Esophagus squamous epithelium (tissue), 5 donors: Measurements from ENCODE around the gene RHOU. TPM values are rescaled to one million over a fixed set of nuclear protein-coding genes. Genes with fewer than 3 reads are reported as not detected.
A peak's percentile ranks its signal among the peaks of the same experiment; 100 is the strongest.

Experiments
- DNase-seq: peaks from one replicate; lab custom pipeline; 2025; lab: John Stamatoyannopoulos, UW
- H3K27ac ChIP-seq, 4 donors: fragments of 200-600 bp; sonication (generic); one replicate each; pipeline ENCODE4 v1.5.1; 2016 to 2019; ENCODE audit warnings: mild to moderate bottlenecking in 1 of 4
- H3K27me3 ChIP-seq, 4 donors: fragments of 200-600 bp; sonication (generic); 1 replicate in 3 of 4; 2 replicates in 1 of 4; pipeline versions ENCODE4 v1.5.1 to v1.6.0; 2017 to 2021; ENCODE audit warnings: antibody characterized with exemption in 1 of 4
- H3K36me3 ChIP-seq, 3 donors: fragments of 200-600 bp; sonication (generic); one replicate each; pipeline ENCODE4 v1.5.1; 2016 to 2019
- H3K4me1 ChIP-seq, 3 donors: fragments of 200-600 bp; sonication (generic); one replicate each; pipeline ENCODE4 v1.5.1; 2017 to 2019
- H3K4me3 ChIP-seq, 4 donors: fragments of 200-600 bp; sonication (generic); 1 replicate in 3 of 4; 2 replicates in 1 of 4; pipeline ENCODE4 v1.5.1; 2016 to 2019; ENCODE audit warnings: mild to moderate bottlenecking in 2 of 4, moderate library complexity in 1 of 4
- H3K9me3 ChIP-seq, 3 donors: fragments of 200-600 bp; sonication (generic); one replicate each; pipeline ENCODE4 v1.5.1; 2016 to 2019
- CTCF ChIP-seq, 6 experiments: fragments of 450-650 bp in 4 of 6; fragments of 200-600 bp in 2 of 6; sonication (generic) in 2 of 6; IDR thresholded peaks; one replicate each; pipeline ENCODE4 v1.5.1; 2016 to 2019; ENCODE audit warnings: antibody characterized with exemption in 6 of 6, mild to moderate bottlenecking in 4 of 6, moderate library complexity in 4 of 6
- POLR2A ChIP-seq, 4 donors: fragments of 450-650 bp; IDR thresholded peaks; one replicate each; pipeline ENCODE4 v1.6.1; 2017; ENCODE audit warnings: antibody characterized with exemption in 4 of 4, mild to moderate bottlenecking in 4 of 4, moderate library complexity in 3 of 4
- WGBS, 2 donors: methylation state at CpG; one replicate each; pipeline ENCODE4 v1.1.5; 2018; 5-methylcytosine and 5-hydroxymethylcytosine counted together
- intact Hi-C: fragments of 100-400 bp; cut with DNase I; formaldehyde crosslinking; loops from one replicate; pipeline ENCODE4 v1.15.0; 2022
- total RNA-seq, 4 donors: library from RNA; depleted of rRNA; stranded (reverse); fragments of >200 nt; gene quantifications; one replicate each; pipeline ENCODE4 v1.1.0, GENCODE V29; 2016
- donor health status: DM: yes; HTN: yes; CAD: no.

RHOU gene
- total RNA-seq, 4 donors from 2014 or later: 0.27 to 9.2 (median 2.5) TPM

DNA sequence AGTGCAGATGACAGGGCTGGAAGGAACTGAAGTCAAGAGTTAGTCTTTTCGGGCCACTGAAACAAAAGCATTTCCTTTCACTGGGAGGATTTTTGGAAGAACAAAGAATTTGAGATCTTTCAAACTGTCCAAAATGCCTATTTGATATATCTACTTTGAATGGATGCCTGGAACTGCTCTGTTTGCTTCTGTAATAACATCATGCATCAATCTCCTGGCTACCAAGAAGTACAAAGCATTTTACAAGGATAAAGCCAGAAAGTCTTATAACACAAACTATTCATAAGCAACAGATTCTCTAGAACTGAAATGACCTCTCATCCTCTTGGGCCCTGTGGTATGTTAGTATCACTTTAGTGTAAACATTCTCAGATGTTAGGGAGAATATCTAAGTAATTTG lies 18.2 kb upstream of the RHOU start:
- peaks cover 0 to 4% (median 0%) of the 10 kb centered on the region in 3 donors for H3K4me1 ChIP-seq
- DNase-seq: no peak
- no peaks in the 10 kb centered on the region for H3K27me3 ChIP-seq
- WGBS, 2 donors: 19 to 46% methylated on average over 1 of the region's 1 CpG
- H3K9me3 ChIP-seq: no peaks in the 10 kb centered on the region
- TF ChIP-seq POLR2A (IDR thresholded peaks at IDR 0.05) (no peak), CTCF (IDR thresholded peaks at IDR 0.05) (no peak)
- intact Hi-C loops: no loop called here
- no peak overlapping the region for H3K27ac ChIP-seq
- no peak overlapping the region for H3K4me3 ChIP-seq
- H3K36me3 ChIP-seq: no peaks in the 10 kb centered on the region

GRCh38 chr1:228721407-228721806 lies 13.9 kb upstream of the RHOU start:
- intact Hi-C loops: no loop called here
- Histone ChIP-seq H3K27ac (peak overlapping the region in 2 of 4 donors; percentile 25 to 36), H3K27me3 (no peaks in the 10 kb centered on the region), H3K36me3 (no peaks in the 10 kb centered on the region), H3K4me1 (peaks cover 0 to 4% (median 0%) of the 10 kb centered on the region in 3 donors), H3K9me3 (no peaks in the 10 kb centered on the region), H3K4me3 (no peak overlapping the region)
- no peak for TF ChIP-seq CTCF (IDR thresholded peaks at IDR 0.05)
- TF ChIP-seq POLR2A (IDR thresholded peaks at IDR 0.05): no peak
- 68 to 89% methylated on average over 10 of the region's 10 CpGs for WGBS, 2 donors
- DNase-seq: no peak

GRCh38 chr1:228723287-228723686 lies 12.0 kb upstream of the RHOU start:
- Histone ChIP-seq H3K9me3 (no peaks in the 10 kb centered on the region), H3K27ac (no peak overlapping the region), H3K4me3 (no peak overlapping the region), H3K4me1 (peaks cover 0 to 4% (median 0%) of the 10 kb centered on the region in 3 donors), H3K36me3 (no peaks in the 10 kb centered on the region), H3K27me3 (peaks cover 0 to 10% (median 0%) of the 10 kb centered on the region in 4 donors)
- TF ChIP-seq POLR2A (IDR thresholded peaks at IDR 0.05): no peak
- no peak for TF ChIP-seq CTCF (IDR thresholded peaks at IDR 0.05)
- intact Hi-C loops: no loop called here
- DNase-seq: no peak
- WGBS, 2 donors: 74 to 87% methylated on average over 6 of the region's 6 CpGs

DNA sequence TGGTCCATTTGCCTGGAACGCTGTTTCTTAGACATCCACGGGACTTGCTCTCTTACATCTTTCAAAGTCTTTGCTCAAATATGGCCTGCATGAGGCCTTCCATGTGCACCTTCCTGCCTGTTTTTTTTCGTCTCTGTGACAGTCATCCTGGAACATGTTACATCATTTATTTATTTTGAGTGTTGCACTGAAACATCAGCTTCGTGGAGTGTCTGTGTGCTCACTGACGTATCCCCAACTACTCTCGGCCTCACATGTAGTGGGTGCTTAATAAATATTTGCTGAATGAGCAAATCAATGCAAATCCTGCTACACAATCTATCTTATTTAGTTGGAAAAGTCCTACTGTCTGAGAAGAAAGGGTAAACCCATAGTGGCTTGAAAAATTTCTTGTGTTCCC lies 11.4 kb upstream of the RHOU start:
- WGBS, 2 donors: 79 to 86% methylated on average over 6 of the region's 6 CpGs
- DNase-seq: no peak
- intact Hi-C loops: no loop called here
- H3K4me1 ChIP-seq: peaks cover 0 to 4% (median 0%) of the 10 kb centered on the region in 3 donors
- no peaks in the 10 kb centered on the region for H3K36me3 ChIP-seq
- H3K9me3 ChIP-seq: no peaks in the 10 kb centered on the region
- TF ChIP-seq CTCF (IDR thresholded peaks at IDR 0.05): no peak
- no peak for TF ChIP-seq POLR2A (IDR thresholded peaks at IDR 0.05)
- no peak overlapping the region for H3K4me3 ChIP-seq
- no peak overlapping the region for H3K27ac ChIP-seq
- H3K27me3 ChIP-seq: peaks cover 0 to 10% (median 0%) of the 10 kb centered on the region in 4 donors

- intact Hi-C loops: no loop called here
- DNase-seq: no peak
- H3K4me1 ChIP-seq: peaks cover 0 to 4% (median 0%) of the 10 kb centered on the region in 3 donors
- H3K9me3 ChIP-seq: no peaks in the 10 kb centered on the region
- H3K27ac ChIP-seq: no peak overlapping the region
- no peaks in the 10 kb centered on the region for H3K36me3 ChIP-seq
- H3K27me3 ChIP-seq: peaks cover 0 to 15% (median 0%) of the 10 kb centered on the region in 4 donors
- H3K4me3 ChIP-seq: no peak overlapping the region
- TF ChIP-seq CTCF (IDR thresholded peaks at IDR 0.05) (no peak), POLR2A (IDR thresholded peaks at IDR 0.05) (no peak)
- WGBS, 2 donors: 65 to 67% methylated on average over 2 to 3 of the region's 3 CpGs
Measured at GRCh38 chr1:228725178-228725577, 10.1 kb upstream of the RHOU start.
